ENCODE results near the gene ZNF862.

The ZNF862 gene

DNA sequence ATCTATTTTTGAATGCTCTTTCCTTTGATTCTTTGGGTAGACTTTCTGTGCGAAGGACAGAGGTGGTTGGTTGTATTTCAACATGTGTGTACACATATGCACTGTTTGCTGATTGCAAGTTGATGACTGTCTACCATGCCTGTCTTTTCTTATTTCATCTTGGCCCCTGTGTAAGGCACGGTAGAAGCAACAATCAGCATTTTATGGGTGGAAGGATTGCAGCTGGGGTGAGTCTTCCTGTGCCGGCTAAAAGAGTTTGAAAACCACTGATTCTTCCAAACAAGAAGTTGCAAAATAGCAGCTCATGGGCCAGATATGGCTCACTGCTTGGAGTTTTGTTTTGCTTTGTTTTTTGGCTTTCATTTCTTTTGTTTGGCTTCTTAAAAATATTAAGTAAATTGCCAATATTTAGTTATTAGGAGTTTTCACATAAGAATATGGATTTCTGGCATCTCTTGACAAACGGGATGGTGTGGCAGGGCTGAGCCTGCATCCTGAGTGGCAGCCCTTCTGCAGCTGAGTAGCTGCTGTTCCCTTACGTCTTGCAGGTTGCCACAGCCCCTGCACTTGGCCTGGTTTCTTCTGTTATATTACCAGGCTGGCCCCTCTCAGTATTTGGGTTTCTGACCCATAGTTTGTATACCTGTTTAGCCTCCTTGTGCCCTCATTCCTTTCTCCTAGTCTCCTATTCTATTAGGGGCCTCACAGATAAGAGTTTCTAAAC is 7.2 kb downstream of the ZNF862 start:
- DNase-seq = no peak

DNA sequence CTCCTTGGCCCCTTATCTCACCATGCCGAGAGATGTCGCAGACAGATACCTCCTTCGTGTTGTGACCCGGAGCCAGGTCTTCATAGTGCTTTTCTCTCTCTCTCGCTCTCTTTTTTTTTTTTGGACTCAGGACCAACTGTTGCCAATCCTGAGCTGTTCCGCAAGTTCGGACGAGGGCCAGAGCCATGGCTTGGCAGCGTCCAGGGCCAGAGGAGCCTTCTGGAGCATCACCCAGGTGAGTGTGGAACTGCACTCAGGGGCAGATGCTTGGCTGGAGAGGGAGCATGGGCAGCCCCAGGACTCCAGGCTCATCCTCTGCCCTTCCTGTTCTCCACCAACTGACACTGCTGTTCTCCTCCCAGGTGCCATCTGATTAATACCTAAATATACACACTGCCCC is 7.8 kb downstream of the ZNF862 start:
- no peak for DNase-seq

DNA sequence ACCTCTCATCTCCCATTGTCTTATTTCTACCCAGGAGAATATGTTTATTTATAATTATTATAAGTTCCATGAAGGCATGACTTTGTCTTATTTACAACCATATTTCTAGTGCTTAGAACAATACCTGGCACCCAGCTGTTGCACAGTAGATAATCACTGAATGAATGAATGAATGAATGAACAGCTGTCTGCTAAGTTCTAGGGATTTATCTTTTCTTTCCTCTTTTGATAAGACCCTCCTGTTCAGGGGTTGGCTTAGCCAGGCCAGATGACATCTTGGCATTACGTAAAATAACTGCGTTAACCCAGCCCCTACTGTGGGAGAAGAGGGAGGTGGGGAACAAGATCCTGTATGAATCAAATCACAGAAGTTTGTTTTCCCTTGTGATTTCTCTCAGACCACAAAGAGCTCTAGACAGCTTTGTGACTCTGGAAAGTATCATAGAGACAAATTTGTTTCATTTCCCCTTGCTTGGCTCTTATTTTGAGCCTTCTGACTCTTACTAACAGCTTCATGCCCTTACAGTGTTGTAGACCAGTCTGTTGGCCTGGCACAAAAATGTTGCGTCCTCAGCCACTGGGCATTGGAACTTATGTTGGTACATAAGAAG is 8.4 kb downstream of the ZNF862 start:
- no peak for DNase-seq

DNA sequence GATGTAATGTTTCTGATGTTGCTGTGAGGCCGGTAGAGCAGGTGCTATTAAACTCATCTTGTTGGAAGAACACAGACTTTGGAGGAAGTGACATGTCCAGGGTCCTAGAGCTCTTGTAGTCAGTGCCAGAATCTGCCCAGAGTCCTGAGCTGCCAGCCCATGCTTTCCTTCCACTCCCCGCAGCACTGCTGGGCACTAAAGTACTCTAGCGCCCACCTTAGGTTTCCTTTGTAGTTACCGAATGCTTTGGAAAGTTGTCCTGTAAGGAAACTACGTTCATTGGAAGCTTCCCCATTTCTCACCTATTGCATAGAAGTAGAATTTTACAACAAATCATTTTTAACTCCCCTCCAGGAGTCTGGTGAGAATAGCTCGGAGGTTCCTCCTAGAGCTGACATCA is 11.0 kb downstream of the ZNF862 start:
- no peak for DNase-seq

DNA sequence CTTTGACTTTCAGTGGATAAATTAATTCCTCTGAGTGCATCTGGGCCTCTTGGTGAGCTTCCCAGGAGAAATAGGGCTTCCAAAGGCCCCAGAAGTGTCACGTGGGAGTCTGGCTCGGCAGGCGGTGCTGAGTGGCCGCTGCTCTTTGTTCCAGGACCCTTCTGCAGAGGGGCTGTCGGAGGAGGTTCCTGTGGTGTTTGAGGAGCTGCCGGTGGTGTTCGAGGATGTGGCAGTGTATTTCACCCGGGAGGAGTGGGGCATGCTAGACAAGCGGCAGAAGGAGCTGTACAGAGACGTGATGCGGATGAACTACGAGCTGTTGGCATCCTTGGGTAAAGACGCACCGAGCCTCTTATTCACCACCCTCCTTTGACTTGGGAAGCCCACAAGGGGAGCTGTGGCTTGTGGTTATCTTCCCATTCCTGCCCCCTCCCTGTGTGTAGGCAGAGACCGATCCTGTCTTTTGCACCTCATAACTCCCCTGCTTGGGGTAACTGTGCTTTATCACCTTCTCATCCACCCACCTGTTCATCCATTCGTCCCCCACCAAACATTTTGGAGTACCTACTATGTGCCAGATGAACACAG is 11.9 kb downstream of the ZNF862 start:
- peak in 9 of 51 donors; percentile 17 to 40 (median 26) for DNase-seq

DNA sequence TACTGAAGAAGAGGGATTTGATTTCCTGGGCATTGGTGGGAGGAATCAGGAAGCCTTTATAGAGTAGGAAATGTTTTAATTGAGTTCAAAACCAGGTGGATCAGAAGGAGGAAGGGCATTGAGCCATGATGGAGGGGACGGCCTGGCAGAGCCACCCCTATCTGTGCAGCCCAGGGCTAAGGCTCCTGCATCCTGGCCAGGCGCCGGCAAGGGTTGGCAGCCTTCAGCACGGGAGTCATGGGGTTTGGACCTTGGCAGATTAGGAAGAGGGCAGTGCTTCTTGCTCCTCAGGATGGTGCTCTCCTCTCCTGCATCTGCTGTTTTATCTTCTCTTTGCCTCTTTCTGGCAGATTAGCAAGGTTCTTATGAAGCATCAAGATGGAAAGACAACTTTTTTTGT is 12.5 kb downstream of the ZNF862 start:
- DNase-seq = peak in 7 of 51 donors; percentile 7 to 40 (median 25)

DNA sequence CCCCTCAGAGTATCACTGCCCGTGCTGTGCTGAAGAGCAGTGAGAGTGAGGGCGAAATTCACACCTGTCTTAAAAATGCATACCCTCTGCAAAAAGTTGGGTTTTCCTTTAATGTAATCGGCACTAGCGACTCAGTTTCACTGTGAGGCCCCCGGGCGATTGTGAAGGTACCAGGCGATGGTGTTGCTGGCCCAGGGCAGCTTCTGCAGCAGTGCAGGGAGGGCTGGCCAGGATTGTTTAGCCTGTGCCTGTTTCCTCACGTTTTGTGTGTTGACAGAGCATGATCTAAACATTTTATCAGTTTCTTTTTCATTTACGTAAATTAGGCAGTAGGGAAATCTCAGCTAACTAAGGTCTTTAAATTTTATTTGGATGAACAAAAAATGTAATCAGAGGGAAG is 13.3 kb downstream of the ZNF862 start:
- DNase-seq = no peak

DNA sequence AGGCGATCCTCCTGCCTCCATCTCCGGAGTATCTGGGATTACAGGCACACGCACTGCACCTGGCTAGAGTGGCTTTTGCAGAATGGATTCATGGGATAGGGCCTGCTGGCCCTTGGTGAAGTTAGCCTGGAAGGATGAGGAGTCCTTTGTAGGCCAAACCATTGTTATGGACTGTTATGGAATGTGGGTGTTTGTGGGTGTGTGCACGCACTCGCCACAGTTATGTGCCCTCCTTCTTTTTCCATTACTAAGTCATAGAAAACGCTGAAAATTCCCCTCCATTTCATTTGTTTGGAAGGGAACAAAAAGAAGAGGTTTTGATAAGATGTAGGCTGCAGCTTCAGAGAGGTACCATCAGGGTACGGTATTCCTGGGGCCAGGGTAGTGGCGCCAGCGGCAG is 15.0 kb downstream of the ZNF862 start:
- DNase-seq = no peak

DNA sequence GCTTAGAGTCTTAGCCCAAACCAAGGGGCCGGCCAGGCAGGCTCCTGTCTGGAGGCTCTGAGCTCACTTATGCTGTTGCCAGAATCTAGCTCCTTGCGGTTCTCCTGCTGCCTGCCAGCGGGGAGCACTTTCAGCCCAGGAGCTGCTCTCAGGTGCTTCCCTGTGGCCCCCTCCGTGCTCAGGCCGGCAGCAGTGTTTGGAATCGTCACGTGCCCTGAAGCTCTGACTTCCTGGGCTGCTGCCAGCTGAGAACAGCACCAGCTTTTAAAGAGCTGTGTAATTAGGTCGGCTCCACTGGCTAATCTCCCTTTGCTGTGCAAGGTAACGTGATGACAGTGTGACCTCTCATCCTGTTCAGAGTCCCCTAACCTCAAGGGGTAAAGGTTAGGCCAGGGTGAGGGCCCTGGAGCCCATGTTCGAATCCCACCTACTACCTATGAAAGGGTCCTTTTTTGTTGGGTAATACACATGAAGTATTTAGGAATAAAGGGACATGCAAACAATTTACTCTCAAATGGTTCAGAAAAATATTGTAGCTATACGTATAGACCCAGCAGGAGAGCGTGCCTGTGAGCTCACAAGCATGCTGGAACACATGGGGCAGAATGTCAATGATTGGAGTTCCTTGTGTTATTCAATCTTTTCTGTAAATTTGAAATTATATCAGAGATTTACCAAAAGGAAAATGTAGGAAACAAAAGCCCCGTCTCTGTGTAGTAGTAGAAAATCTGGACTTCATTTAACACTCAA is 16.6 kb downstream of the ZNF862 start:
- peak in 24 of 51 donors; percentile 23 to 63 (median 44) for DNase-seq

DNA sequence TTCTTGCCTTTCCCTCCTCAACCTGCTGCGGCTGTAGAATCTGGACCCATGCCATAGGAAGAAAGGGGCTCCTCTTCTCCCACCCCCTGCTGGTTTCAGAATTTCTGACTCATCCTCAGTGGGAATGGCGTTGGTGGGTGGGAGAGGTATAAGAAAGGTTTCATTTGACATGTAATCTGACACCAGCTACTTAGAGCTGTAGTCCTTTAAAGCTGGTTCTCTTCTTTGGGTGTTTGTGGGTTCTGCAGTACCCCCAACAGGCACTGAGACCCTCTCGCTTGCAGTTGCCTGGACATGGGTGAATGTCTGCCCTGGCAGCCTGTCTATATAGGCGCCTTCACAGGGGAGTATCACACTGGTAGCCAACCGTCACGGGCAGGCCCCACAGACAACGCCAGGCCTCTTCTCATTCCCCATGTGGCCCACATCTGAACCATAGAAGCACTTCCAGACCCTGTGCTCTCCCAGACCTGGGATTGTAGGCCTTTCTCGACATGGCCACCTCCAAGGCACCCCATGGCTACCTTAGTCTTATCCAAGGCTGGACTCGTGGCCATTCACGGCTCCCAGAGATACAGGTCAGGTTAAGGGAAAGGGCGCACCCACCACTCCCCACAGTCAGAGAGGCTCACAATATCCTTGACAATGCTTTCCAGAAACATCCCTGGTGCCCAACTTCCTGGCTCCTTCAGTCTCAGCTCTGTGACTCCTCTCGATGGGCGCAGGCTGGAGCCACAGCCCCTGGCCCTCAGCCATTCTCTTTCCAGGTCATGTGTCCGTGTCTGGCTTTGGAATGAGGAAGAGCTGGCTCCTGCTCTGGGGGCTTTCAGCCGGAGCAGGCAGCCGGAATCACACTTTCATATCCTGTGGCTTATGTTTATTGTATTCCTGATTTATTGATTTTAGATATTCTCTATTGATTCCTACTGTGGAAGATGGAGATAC is 17.5 kb downstream of the ZNF862 start:
- DNase-seq = peak in 1 of 51 donors; percentile 13

DNA sequence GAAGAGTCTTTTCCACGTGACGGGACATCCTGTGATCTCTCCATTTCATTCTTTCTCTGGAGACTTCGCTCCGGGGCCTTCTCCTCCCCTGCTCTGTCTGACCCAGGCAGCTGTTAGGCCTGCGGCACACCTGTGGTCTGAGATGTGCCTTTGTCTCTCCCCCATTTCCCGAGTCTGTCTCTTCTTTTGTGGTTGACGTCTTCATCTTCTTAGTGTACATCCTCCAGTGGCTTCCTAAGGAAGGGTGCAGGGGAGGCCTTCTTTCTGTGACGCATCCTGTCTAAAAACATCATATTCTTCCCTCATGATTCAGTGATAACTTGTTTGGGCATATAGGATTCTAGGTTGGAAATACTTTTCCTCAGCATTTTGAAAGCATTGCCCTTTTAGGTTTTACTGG is 18.4 kb downstream of the ZNF862 start:
- no peak for DNase-seq

DNA sequence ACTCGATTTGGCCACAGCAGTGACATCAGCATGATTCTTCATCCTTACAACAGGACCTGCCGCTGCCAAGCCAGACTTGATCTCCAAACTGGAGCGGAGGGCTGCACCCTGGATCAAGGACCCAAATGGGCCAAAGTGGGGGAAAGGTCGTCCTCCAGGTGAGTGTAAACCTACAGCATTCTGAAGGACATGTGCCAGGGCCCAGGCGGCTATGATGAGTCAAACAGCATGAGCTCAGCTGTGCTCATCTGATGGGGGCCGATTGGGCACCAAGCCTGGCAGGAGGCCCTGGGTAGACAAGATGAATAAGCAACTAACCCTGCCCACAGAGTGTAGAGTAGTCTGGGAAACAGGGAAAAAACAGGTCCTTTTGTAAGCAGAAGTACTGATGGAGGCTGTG is 21.2 kb downstream of the ZNF862 start:
- no peak for DNase-seq

DNA sequence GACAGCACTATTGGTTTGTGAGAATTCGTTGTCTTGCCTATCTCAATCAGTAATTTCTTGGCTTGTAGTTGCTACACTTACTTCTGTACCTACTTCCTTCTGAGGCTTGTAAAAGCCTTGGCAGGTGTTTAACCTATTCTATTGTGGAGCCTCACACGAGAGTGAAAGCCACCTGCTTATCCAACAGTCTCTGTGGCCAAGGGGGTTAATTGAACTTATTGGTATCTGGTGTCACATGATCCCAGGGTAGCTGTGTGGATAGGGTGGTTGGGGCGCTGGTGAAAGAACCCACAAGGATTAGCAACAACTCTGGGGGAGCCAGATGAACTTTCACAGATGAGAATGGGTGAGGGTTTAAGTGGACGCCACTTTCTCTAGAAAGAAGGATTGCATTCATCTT is 21.7 kb downstream of the ZNF862 start:
- DNase-seq = no peak

DNA sequence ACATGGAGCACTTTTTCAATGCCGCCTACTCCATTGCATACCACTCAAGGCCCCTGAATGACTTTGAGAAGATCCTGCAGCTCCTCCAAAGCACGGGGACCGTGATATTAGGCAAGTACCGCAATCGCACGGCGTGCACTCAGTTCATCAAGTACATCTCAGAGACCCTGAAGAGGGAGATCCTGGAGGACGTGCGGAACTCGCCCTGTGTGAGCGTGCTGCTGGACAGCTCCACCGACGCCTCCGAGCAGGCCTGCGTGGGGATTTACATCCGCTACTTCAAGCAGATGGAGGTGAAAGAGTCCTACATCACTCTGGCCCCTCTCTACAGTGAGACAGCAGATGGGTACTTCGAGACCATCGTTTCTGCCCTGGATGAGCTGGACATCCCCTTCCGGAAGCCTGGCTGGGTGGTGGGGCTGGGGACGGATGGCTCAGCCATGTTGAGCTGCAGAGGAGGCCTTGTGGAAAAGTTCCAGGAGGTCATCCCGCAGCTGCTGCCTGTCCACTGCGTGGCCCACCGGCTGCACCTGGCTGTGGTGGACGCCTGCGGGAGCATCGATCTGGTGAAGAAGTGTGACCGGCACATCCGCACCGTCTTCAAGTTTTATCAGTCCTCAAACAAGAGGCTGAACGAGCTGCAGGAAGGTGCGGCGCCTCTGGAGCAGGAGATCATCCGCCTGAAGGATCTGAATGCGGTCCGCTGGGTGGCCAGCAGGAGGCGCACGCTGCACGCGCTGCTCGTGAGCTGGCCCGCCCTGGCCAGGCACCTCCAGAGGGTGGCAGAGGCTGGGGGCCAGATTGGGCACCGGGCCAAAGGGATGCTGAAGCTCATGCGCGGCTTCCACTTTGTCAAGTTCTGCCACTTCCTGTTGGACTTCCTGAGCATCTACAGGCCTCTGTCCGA is 22.9 kb downstream of the ZNF862 start:
- peak in 5 of 51 donors; percentile 14 to 47 (median 21) for DNase-seq

DNA sequence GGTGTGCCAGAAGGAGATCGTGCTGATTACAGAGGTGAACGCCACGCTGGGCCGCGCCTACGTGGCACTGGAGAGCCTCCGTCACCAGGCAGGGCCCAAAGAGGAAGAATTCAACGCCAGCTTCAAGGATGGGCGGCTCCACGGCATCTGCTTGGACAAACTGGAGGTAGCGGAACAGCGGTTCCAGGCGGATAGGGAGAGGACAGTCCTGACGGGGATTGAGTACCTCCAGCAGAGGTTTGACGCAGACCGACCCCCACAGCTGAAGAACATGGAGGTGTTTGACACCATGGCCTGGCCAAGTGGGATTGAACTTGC is 23.5 kb downstream of the ZNF862 start:
- DNase-seq = no peak

DNA sequence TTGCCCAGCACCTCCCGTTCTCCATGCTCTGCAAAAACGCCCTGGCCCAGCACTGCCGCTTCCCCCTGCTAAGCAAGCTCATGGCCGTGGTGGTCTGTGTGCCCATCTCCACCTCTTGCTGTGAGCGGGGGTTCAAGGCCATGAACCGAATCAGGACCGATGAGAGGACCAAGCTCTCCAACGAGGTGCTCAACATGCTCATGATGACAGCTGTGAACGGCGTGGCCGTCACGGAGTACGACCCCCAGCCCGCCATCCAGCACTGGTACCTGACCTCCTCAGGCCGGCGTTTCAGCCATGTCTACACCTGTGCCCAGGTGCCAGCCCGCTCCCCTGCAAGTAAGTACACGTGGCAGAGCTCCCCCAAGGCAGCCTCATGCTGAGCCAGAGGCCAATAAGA is 24.0 kb downstream of the ZNF862 start:
- DNase-seq = no peak

DNA sequence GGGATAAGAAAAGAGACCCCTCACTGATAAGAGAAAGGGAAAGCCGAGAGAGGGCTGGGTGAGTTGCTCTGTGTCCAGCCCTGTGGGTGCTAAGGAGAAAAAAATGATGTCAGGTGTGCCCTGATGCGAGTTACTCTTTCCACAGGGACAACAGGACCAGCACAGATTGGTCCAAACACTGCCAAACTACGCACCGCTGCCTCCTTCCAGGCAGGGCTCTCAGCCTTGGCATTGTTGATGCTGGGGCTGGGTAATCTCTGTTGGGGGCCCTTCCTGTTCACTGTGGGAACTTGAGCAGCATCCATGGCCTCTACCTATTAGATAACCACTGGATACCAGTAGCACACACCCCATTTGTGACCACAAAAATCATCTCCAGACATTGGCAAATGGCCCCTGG is 25.3 kb downstream of the ZNF862 start:
- DNase-seq = no peak

DNA sequence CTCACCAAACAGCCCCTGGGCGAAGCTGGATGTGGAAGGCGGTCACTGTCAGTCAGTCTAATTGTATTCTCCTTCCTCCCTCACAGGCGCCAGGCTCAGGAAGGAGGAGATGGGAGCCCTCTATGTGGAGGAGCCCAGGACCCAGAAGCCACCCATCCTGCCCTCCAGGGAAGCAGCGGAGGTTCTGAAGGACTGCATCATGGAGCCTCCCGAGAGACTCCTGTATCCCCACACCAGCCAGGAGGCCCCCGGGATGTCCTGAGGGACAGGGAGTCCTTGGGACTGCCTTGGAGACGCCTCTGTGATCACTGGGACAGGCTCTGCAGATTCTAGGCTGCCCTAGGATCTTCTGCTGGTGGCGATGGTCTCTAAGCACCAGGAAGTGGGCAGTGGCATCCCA is 25.8 kb downstream of the ZNF862 start:
- DNase-seq = no peak

DNA sequence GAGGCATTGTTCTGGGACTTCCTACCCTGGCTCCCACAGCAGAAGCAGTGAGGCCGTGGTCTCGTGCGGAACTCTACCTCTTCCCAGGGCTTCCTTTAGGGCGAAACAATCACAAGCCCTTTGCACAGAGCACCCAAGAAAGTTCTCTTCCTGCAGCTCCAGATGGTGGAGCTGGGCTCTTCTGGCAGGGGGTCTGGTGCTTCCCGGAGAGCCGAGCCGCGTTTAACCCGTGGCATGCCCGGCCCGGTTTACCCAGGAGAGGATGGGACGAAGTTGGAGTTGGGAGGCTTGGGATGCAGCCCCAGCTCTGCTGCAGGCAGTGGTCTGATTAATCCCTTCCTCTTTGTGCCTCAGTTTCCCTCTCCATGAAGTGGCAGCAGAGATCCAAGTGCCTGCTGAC is 26.6 kb downstream of the ZNF862 start:
- DNase-seq = no peak

DNA sequence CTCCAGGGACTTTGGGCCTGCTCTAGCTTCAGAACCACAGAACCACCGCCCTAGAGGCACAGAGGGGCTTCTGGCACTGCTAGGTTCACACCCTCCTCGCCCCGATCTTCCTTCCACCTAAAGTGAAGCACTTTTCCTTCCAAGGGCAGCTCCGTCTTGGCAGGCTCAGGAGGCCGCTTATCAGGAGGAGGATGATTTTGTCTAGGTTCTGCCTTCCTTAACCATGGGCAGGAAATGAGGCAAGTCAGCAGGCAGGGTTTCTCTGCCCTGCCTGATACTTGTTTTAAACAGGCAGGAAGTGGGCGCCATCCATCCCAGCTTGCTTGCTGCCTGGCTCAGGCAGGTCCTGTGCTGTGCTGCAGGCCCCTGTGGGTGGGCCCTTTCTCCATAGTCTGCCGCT is 27.3 kb downstream of the ZNF862 start:
- no peak for DNase-seq
